NCI-H2171 treated with DMSO at 0.1 percent for 48 hours (cell line): ENCODE results near the gene TRIM8.

Experiments used
- DNase-seq: peaks from one replicate; lab custom pipeline; 2025; lab: John Stamatoyannopoulos, UW

Gene TRIM8

GRCh38 chr10:102616066-102616770 is 28.1 kb upstream of the TRIM8 start:
- no peak for DNase-seq

- DNase-seq = no peak
These were observed 27.2 kb upstream of the TRIM8 start for GRCh38 chr10:102617041-102617440.

GRCh38 chr10:102617816-102618215 is 26.5 kb upstream of the TRIM8 start:
- no peak for DNase-seq

- no peak for DNase-seq
These were observed 24.8 kb upstream of the TRIM8 start for GRCh38 chr10:102619281-102619981.

DNA sequence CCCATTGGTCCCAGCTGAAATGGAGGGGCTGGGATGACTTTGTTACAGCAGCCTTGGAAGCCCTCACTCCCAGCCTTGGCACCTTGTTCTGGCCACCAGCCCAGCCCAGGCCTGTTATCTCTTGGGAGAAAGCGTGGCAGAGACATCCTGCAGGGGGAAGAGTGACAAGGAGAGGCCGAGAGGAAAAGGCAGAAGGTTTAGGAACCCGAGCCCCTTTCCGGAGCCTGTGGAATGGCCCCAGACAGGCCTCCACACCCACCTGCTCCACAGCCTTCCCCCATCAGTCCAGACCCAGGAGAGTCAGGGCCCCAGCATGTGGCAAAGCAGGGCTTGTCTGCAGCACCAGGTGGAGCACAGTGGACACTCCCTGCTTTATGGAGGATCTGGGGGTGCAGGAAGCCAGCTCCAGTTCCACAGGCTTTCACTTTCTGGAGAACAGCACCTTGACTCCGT is 24.1 kb upstream of the TRIM8 start:
- no peak for DNase-seq

DNA sequence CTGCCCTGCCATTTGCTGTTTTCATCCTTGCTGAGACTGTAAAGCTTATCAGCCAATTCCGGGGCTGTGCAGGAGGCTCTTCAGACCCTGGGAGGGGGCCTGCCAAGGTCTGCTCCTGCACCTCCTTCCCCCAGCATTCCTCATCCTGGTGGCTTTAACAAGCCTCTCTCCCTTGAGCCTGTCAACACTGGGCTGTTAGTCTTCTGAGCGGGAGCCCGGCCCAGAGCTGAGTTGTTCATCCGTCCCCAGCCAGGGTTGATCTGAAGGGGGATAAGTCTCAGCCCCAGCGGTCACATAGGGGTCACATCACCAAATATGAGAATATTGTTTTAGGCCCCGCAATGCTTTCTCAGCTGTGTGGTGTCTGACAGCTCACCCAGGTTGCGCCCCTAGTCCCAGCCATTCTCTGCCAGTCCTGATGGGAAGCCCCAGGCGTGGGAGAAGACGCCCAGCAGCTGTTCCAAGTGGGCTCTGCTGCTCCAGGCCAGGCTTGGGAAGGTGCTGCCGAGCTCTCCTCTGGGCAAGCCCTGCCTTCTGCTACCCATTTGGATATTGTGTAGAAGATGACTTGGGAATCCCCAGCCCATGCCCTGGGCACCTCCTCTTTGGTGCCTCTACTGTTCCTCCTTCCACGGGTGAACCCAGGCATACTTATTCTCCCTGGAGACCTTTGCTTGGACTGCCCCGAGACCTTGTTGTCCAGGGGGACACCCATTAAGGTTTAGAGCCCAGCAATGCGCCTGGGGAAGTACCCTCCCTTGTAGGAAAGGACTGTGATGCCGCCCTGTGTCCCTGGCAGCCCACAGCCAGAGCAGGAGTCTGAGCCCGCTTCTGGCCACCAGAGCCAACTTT is 23.5 kb upstream of the TRIM8 start:
- no peak for DNase-seq

DNA sequence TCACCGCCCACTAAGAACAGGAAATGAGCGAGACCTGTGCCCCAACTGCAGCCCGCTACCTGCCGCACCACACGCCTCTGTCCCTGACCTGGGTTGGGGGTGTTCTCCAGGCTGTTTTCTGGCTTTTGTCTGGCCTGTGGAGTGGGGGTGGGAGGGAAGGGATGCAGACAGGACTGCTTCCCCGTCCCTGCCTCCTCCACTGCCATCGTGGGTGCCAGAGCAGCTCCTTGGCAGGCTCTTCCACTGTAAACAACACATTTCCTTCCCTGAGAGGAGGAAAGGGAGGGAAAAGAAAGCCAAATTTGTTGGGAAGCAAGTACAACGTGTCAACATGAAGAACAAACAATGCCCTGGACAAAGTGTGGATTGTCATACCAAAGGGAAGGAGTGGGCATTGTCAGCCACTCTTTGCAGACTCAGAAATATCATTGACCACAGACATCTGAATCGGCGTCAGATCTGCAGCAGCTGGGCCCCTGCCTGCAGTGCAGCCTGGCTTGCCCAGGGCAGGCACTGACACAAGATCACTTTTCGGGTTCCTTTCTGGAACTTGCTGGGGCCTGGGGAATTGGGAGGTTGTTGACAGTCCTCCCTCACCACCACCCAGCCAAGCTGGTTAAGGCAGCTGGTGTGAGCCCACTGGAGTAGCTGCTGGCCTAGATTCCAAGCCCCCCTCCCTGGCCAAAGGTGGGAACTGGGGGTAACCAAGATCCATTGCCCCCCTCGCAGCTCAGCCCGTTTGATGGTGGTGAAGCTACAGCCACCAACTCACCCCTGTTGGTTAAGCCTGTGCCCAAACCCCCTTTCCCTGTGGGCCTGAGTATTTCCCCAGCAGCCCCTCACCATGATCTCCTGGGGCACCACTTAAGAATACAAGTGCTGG is 22.6 kb upstream of the TRIM8 start:
- DNase-seq = no peak

DNA sequence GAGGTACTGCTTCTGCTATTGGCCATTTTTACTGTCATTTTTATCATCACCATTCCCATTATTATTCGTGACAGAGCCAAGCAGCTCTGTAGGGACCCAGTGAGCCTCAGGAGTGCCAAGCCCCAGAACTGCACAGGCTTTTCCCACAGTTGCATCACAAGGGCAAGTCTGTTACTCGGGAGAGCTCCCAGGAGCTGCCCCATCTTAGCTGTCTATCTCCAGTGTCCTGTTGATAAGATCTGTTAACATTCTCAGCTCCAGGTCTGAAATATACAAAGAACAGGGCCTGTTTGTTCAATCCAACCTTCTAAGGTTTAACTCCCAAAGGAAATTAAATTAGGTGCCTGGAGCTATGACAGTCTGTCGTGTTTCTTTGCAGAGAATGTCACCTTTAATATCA is 20.2 kb upstream of the TRIM8 start:
- no peak for DNase-seq

- DNase-seq = no peak
These were observed 19.3 kb upstream of the TRIM8 start for GRCh38 chr10:102624751-102625645.

GRCh38 chr10:102626026-102626685 is 18.1 kb upstream of the TRIM8 start:
- DNase-seq = no peak

DNA sequence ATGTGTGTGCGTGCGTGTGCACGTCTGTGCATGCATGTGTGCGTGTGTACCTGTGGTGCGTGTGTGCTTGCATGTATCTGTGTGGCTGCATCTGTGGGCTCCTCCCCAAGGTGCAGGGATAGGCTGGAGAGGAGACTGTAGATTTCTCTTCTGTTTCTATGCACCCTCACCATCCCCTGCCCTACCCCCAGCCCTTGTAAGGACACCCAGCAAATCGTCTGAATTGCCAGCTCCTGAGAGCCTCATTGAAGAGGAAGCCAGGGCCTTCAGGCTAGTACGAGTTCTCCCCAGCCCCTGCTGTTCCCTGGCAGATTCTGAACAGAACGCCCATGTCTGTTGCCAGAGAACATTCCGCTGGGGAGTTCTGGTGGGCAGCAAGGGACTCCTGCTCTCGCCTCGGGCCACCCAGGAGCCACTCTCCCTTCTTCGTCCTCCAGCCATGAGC is 17.0 kb upstream of the TRIM8 start:
- no peak for DNase-seq

- DNase-seq = no peak
These were observed 16.5 kb upstream of the TRIM8 start for GRCh38 chr10:102627736-102628293.

DNA sequence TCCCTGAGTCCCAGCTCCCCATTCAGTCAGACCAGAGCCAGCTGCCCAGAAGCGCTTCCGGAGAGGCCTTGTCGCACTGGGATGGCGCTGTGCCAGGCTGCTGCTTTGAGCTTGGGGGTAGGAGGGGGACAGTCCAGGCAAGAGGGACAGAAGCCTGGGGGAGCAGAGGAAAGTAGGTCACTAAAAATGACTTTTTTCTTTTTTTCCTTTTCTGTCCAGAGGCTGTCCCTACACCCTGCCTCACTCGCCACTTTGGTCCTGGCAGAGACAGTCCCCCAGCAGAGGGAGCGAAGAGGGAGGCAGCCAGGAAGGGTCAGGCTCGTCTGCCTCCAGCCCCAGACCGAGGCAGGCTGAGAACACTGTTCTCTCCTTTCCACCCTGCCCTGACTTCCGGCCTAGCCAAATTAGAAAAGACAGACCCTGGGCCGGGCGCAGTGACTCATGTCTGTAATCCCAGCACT is 15.8 kb upstream of the TRIM8 start:
- DNase-seq = no peak

DNA sequence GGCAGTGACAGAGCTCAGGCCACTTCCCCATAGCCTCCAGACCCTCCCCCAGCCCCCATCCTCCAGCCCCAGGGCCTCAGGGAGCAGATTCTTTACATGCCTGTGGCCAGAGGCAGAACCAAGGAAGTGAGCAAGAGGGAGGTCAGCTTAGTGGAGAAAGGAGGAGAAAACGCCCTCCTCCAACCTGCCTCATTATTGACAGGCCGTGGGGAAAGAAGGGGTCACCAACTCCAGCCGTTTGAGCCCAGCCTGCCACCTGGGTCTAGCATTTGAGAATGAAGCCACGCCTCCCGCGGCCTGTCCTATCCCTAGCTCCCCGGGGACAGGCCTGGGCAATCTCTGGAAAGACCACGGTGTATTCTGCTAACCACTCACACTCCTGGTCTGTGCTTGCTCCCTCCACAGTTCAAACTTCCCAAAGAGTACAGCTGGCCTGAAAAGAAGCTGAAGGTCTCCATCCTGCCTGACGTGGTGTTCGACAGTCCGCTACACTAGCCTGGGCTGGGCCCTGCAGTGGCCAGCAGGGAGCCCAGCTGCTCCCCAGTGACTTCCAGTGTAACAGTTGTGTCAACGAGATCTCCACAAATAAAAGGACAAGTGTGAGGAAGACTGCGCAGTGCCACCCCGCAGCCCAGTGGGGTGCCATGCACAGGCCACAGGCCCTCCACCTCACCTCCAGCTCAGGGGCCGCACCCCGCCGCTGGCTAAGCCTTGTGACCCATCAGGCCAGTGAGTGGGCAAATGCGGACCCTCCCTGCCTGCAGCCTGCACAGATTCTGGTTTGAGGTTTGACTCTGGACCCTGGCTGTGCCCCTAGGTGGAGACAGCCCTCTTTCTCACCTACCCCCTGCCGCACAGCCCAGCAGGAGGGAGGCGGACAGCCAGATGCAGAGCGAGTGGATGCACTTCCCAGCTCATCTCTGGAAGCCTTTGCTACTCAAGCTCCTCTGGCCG is 14.3 kb upstream of the TRIM8 start:
- DNase-seq = no peak

DNA sequence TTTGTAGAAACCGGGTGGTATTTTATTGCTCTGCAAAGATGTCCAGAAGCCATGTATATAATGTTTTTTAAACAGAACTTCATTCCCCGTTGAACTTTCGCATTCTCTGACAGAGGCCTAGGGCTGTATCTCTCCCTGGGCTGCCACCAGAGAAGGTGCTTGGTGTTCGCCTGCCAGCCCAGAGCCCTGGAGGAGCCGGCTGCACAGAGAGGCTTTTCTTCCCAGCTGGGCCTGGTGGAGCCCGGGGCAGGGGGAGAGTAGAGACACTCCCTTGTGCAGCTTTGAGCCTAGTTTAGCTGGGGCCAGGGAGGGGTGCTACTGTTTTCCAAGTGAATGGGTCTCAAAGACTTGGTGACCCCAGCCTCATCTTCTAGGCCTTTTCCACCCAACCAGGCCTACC is 13.6 kb upstream of the TRIM8 start:
- DNase-seq = no peak

DNA sequence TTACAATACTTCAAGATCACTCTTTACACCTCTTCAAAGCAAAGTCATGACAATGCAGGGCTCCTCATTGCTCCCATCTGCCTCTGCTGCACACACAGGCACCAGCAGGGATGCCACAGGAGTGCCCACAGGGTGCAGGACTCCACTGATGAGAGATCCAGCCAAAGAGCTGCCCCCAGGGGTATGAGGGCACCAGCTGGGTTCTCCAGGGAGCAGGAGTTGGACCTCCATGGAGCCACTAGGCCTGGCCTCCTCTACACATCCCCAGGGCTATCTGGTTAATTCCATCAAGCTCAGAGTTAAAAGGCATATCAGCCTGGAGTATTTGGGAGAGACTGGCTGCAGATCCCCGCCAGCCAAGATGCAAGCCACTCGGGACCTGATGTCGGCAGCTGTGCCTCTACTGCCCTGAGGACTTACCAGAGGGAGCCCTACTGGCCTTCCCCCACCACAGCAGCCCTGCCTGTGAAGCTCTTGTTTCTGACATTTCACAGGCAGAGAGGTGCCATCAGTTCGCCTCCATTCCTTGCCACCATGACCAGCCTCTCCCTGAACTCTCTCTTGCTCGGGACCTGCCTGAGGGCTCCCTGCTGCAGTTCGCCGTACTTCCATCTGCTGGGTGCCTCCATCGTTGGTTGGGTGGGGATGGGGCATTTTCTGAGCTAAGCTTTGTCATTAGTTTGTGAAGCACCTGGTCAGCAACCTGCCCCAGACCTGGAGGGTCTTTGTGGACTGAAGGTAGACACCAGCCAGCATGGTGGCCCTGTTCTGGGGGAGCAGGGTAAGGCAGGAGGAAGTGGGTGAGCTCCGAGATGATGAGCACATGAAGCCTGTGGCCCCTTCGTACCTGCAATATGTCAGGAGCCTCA is 12.5 kb upstream of the TRIM8 start:
- DNase-seq = no peak

GRCh38 chr10:102632394-102633111 is 11.7 kb upstream of the TRIM8 start:
- no peak for DNase-seq
